Stimulated activated naive CD8-positive, alpha-beta T cell treated with anti-CD3 and anti-CD28 coated beads, Interleukin-15, Interleukin-2, amounts not matched to agents 100 U/mL and 50 U/mL, for 24 hours (primary cell): ENCODE data around the gene MUC5B.
"Not testable (repeated sequence)": the region's sequence is repeated elsewhere in the genome, so short reads cannot be mapped to it uniquely, and the experiment has no call there.

ENCODE experiments used
- ATAC-seq: fragments of 150-1000 bp; cut with Tn5 transposase; one replicate; pipeline ENCODE4 v1.10.0; 2021
- DNase-seq: peaks from one replicate; pipeline ENCODE4 v3.0.0; 2021

MUC5B gene

DNA sequence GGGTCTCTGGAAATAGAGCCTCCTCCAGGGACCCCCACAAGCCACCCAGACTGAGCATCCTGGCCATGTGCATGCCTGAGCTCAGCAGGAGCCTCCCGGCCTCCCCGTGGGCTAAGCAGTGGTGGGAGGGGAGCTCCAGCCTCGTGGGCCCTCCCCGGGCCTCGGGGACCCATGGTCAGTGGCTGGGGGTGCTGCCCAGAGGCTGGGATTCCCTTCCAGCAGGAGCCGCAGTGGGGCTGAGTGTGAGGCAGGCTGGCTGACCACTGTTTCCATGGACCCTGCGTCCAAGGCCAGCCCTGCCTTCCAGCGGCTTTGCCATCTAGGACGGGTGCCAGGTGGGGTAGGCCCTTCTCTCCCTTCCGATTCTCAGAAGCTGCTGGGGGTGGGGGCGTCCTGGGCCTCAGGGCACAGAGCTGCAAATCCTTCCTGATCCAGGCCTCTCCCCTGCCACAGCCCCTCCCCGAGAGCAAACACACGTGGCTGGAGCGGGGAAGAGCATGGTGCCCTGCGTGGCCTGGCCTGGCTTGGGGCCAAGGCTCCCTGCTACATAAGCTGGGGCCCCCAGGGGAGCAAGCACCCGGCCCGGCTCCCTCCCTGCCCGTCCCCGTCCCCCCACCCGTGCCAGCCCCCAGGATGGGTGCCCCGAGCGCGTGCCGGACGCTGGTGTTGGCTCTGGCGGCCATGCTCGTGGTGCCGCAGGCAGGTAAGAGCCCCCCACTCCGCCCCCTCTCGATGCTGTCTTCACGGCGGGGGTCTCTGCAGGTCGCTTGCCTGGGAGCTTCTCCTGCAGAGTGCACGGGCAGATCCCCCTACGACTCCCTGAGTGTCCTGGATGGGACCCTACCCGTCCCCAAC is at the start of gene MUC5B:
MUC5B (plus strand) TSS at position 576 of the 855 bp plus-strand sequence; CDS start at position 634, 58 bp downstream.
- DNase-seq (no peak), ATAC-seq (no peak)

- not testable (repeated sequence) for DNase-seq, ATAC-seq
Observed at GRCh38 chr11:1173396-1173795, 49.5 kb upstream of the MUC5B start.

- ATAC-seq = no peak
- no peak for DNase-seq
Observed at GRCh38 chr11:1174441-1175370, 48.2 kb upstream of the MUC5B start.

- DNase-seq = no peak
Observed at GRCh38 chr11:1175461-1176223, 47.2 kb upstream of the MUC5B start.

DNA sequence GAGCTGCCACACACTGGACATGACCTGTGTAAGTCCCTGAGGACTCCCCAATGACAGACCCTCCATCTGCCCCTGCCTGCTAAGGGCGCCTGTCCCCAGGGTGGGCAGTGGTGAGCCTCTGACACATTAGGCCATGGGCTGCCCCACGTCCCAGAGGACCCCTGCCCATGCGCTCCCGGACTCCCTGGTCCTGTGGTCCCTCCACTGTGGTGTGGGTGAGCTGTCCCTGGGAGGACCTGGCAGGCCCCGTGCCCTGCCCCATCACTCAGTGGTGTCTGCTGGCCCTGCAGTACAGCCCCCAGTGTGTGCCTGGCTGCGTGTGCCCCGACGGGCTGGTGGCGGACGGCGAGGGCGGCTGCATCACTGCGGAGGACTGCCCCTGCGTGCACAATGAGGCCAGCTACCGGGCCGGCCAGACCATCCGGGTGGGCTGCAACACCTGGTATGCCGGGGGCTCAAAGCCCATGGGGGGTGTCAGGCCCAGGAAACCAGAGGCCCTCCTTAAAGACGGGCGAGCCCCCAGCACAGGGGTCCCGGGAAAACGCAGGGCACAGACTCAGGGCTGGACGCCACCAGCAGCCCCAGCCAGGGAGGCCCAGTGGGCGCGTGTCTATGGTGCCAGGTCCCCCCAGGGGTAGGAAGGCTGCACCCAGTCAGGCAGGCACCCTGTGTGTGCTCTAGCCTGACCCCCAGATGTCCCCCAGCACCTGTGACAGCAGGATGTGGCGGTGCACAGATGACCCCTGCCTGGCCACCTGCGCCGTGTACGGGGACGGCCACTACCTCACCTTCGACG is 46.4 kb upstream of the MUC5B start:
- no peak for DNase-seq
- ATAC-seq = no peak

More at GRCh38 chr11:1175461-1176223, 47.2 kb upstream of the MUC5B start:
- ATAC-seq = no peak

- ATAC-seq = no peak
Observed at GRCh38 chr11:1177020-1177770, 45.7 kb upstream of the MUC5B start.

GRCh38 chr11:1177771-1178090 is 45.1 kb upstream of the MUC5B start:
- DNase-seq (no peak), ATAC-seq (no peak)

More at GRCh38 chr11:1177020-1177770, 45.7 kb upstream of the MUC5B start:
- DNase-seq = no peak

DNA sequence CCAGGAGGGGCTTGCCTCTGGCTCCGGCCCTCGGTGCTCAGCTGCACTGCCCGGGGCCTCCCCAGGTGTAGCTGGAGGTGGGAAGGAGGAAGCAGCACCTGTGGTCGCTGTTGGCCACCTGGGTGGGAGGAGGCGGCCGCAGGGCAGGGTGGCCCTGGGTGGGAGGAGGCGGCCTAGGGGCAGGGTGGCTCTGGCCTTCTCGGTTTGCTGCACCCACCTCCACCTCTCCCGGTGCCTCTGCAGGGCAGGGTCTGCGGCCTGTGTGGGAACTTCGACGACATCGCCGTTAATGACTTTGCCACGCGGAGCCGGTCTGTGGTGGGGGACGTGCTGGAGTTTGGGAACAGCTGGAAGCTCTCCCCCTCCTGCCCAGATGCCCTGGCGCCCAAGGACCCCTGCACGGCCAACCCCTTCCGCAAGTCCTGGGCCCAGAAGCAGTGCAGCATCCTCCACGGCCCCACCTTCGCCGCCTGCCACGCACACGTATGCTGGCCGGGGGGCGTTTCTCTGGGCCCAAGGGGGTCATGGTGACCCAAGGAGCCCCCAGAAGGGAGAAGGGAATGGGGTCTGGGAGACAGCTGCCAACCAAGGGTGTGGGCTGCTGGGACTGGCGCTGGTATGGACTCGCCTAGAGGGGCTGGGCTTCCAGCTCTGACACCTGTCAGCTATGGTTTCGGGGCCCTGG is 44.5 kb upstream of the MUC5B start:
- no peak for ATAC-seq
- no peak for DNase-seq

DNA sequence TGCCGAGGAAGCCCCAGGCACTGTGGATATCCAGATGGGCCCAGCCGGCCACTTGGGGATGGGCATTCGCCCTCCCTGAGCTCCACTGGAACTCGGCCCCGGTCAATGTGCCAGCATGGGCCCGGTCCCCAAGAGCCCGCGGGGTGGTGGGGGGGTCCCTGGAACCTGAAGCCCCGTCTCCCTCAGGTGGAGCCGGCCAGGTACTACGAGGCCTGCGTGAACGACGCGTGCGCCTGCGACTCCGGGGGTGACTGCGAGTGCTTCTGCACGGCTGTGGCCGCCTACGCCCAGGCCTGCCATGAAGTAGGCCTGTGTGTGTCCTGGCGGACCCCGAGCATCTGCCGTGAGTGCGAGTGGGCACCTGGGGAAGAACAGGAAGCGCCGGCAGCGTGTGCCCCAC is 44.0 kb upstream of the MUC5B start:
- DNase-seq = no peak
- ATAC-seq = no peak

DNA sequence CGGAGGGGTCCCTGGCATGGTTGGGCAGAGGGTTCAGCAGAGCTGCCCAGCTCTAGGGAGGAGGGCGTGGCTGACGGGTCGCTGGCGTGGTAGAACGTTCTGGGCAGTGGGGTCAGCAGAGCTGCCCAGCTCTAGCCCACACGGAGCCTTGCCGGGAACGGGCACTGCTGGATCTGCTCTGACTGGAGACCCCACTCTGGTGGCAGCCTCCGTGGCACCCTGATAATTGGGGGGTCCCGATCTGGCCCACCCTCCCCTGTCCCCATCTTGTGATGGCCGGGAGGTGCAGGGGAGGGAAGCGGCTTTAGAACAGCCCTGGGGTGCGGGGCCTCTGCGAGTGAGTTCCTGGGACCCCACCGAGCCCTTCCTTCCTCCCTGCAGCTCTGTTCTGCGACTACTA is 43.2 kb upstream of the MUC5B start:
- DNase-seq (no peak), ATAC-seq (no peak)

GRCh38 chr11:1180171-1180570 is 42.7 kb upstream of the MUC5B start:
- ATAC-seq = no peak

DNA sequence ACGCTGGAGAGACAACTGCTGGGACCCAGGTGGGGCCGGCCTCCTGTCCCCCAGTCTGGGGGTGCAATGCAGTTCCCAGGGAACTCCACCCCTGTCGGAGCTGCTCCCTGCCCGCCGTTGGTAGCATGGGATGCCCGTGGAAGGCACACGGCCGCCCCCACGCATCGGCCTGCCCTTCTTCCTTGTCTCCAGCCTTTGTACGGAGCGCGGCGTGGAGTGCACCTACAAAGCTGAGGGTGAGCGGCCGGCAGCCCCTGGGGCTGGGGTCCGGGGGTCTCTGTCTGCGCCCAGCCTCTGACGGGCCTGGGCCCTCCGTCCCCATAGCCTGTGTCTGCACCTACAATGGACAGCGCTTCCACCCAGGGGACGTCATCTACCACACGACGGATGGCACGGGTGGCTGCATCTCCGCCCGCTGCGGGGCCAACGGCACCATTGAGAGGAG is 41.9 kb upstream of the MUC5B start:
- no peak for DNase-seq
- ATAC-seq = no peak

More at GRCh38 chr11:1180171-1180570, 42.7 kb upstream of the MUC5B start:
- no peak for DNase-seq

DNA sequence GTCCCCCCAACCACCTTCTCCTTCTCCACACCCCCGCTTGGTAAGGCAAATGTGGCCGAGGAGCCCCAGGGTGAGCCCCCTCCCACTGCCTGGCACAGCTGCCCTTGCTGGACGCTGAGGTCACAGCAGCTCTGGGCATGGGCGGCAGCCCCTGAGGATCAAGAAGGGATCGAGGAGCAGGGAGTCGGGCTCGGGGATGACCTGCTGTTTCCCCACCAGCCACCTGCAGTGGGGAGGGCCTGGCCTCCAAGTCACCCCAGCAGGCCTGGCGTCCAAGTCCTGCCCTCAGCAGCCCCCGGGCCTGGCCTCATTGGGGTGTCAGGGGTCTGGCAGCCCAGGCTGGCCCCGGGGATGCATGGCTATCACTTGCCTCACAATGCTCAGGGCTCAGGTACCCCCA is 41.4 kb upstream of the MUC5B start:
- ATAC-seq (no peak), DNase-seq (no peak)

DNA sequence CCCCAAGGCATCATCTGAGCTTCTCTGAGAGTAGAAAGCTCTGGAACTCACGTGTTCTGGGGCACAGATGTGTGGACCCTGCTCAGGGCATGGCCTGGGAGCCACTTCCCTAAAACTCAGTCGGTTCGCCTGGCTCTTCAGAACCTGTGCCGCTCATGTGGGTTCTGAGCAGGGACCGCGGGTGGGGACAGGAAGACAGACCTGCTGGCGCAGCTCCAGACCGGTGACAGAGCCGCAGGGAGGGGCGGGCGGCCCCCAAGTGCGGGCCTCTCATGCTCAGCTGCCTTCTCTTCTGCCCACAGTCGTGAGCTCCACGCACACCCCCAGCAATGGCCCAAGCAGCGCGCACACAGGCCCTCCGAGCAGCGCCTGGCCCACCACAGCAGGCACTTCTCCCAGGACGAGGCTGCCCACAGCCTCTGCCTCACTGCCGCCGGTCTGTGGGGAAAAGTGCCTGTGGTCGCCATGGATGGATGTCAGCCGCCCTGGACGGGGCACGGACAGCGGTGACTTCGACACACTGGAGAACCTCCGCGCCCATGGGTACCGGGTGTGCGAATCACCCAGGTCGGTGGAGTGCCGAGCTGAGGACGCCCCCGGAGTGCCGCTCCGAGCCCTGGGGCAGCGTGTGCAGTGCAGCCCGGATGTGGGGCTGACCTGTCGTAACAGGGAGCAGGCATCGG is 40.9 kb upstream of the MUC5B start:
- no peak for DNase-seq
- no peak for ATAC-seq

DNA sequence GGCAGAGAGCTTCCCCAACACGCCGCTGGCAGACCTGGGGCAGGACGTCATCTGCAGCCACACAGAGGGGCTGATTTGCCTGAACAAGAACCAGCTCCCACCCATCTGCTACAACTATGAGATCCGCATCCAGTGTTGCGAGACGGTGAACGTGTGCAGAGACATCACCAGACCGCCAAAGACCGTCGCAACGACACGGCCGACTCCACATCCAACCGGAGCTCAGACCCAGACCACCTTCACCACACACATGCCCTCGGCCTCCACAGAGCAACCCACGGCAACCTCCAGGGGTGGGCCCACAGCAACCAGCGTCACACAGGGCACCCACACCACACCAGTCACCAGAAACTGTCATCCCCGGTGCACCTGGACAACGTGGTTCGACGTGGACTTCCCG is 38.7 kb upstream of the MUC5B start:
- DNase-seq, ATAC-seq: not testable (repeated sequence)

GRCh38 chr11:1188451-1189130 is 34.3 kb upstream of the MUC5B start:
- ATAC-seq = not testable (repeated sequence)

DNA sequence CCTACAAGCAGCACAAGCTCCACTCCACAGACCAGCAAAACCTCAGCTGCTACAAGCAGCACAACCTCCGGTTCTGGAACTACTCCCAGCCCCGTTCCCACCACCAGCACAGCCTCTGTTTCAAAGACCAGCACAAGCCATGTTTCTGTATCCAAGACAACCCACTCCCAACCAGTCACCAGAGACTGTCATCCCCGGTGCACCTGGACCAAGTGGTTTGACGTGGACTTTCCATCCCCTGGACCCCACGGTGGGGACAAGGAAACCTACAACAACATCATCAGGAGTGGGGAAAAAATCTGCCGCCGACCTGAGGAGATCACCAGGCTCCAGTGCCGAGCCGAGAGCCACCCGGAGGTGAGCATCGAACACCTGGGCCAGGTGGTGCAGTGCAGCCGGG is 33.0 kb upstream of the MUC5B start:
- not testable (repeated sequence) for DNase-seq, ATAC-seq

More at GRCh38 chr11:1188451-1189130, 34.3 kb upstream of the MUC5B start:
- DNase-seq = not testable (repeated sequence)

GRCh38 chr11:1191786-1192470 is 30.9 kb upstream of the MUC5B start:
- not testable (repeated sequence) for DNase-seq, ATAC-seq
